AG20443 (cell line): ENCODE measurements around the gene LYRM4.
"Not testable (repeated sequence)": the region's sequence is repeated elsewhere in the genome, so short reads cannot be mapped to it uniquely, and the experiment has no call there.

ENCODE experiments used
- DNase-seq: peaks from one replicate; pipeline ENCODE4 v3.0.0; 2012; ENCODE audit warnings: low spot score, mixed read lengths

The LYRM4 gene

GRCh38 chr6:5081182-5081581 is 179.6 kb downstream of the LYRM4 start:
- no peak for DNase-seq

- DNase-seq, result no peak
Observed at GRCh38 chr6:5080574-5080973, 180.2 kb downstream of the LYRM4 start.

GRCh38 chr6:5079692-5080091 is 181.1 kb downstream of the LYRM4 start:
- DNase-seq, result no peak

GRCh38 chr6:5078121-5078669 is 182.6 kb downstream of the LYRM4 start:
- DNase-seq, result no peak

- DNase-seq, result no peak
Observed at GRCh38 chr6:5076931-5077330, 183.8 kb downstream of the LYRM4 start.

- DNase-seq, result no peak
Observed at GRCh38 chr6:5073992-5074391, 186.8 kb downstream of the LYRM4 start.

GRCh38 chr6:5072440-5072839 is 188.3 kb downstream of the LYRM4 start:
- no peak for DNase-seq

GRCh38 chr6:5071216-5071615 is 189.5 kb downstream of the LYRM4 start:
- no peak for DNase-seq

GRCh38 chr6:5068153-5068751 is 192.5 kb downstream of the LYRM4 start:
- no peak for DNase-seq

GRCh38 chr6:5067305-5067704 is 193.4 kb downstream of the LYRM4 start:
- no peak for DNase-seq

GRCh38 chr6:5066456-5067093 is 194.2 kb downstream of the LYRM4 start:
- no peak for DNase-seq

- DNase-seq, result no peak
Observed at GRCh38 chr6:5063617-5064016, 197.1 kb downstream of the LYRM4 start.

- no peak for DNase-seq
Observed at GRCh38 chr6:5061152-5061551, 199.6 kb downstream of the LYRM4 start.

- DNase-seq, result not testable (repeated sequence)
Observed at GRCh38 chr6:5060439-5060838, 200.3 kb downstream of the LYRM4 start.

GRCh38 chr6:5059036-5059896 is 201.5 kb downstream of the LYRM4 start:
- DNase-seq, result no peak
